HG02759 (cell line): ENCODE data around the gene OPCML.

ENCODE experiments used
- ATAC-seq: cut with Tn5 transposase; IDR thresholded peaks from one replicate; pipeline ENCODE4 v1.9.1; 2021; ENCODE audit warnings: mild to moderate bottlenecking, moderate library complexity; ENCODE audit not compliant: unreplicated experiment

Gene OPCML

DNA sequence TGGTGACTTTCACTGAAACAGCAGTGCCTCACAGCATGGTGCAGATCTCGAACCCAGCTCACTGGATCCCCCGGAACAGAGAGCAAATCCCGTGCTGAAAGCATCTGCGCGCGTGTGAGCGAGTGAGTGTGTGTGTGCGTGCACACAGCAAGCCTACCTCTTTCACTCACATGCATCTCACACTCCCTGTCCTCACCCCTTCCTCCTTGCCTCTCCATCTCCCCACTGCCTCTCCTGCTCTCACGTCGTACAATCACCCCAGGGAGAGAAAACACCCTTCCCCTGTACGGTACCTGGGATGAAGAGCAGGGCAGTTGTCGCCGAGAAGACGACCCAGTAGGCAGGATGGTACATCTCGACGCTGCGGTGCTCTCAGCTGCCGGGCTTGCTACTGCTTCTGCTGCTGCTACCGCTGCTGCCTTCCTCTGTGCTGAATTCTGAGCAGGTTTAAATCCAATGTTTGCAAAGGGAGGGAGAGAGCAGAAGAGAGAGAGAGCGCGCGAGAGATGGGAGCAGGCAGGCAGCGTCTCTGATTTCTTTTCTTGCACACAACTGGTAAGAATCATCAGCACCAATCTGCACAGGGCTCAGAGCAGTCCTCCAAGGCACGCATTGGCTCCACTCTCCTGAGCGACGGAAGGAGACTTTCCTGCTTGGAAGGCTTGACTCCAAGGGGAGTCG lies at the start of gene OPCML:
Gene OPCML, minus strand, starts transcription at position 531 of the 681 bp plus-strand sequence.
- no peak for ATAC-seq

- no peak for ATAC-seq
Observed at GRCh38 chr11:133581091-133581490, 48.8 kb upstream of the OPCML start.

- ATAC-seq = no peak
Observed at GRCh38 chr11:133579165-133580031, 47.1 kb upstream of the OPCML start.

DNA sequence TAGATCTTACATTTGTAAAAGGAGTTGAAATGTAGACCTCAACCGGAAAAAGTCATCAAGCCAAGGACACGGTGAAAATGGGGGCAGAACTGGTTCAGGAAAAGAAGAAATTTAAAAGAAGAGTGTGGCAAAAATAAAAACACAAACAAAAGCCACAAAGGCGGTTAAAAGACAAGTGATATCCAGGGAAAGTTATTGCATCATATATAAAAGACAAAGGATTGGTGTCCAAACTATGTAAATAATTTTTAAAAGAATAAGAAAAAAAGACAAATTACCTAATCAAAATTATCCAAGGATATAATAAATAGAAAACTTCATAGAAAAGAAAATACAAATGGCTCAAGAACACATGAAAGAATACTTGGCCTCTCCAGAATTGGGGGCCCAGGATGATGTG lies 45.1 kb upstream of the OPCML start:
- no peak for ATAC-seq

- no peak for ATAC-seq
Observed at GRCh38 chr11:133576351-133576750, 44.0 kb upstream of the OPCML start.

- ATAC-seq = no peak
Observed at GRCh38 chr11:133573081-133573480, 40.8 kb upstream of the OPCML start.

DNA sequence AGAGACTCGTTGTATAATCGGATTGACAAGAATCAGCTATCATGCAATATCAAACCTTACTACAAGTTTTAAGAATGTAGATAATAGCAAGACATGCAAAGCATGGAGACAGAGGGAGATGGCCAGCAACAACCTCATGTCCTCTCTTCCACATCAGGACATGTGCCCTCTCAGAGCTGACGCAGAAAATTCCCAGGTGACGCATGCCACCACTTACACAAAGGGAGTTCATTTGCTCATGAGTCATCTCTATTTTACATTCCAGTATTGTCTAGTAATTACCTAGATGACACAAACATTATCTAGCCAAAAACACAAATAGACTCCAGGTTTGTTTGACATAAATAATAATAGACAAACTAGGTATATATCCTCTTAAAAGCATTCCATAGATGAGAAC lies 38.1 kb upstream of the OPCML start:
- ATAC-seq = no peak

GRCh38 chr11:133563505-133564025 lies 31.3 kb upstream of the OPCML start:
- ATAC-seq = no peak

GRCh38 chr11:133560472-133560855 lies 28.2 kb upstream of the OPCML start:
- no peak for ATAC-seq

- no peak for ATAC-seq
Observed at GRCh38 chr11:133559833-133560471, 27.7 kb upstream of the OPCML start.

- ATAC-seq = no peak
Observed at GRCh38 chr11:133559382-133559781, 27.1 kb upstream of the OPCML start.

DNA sequence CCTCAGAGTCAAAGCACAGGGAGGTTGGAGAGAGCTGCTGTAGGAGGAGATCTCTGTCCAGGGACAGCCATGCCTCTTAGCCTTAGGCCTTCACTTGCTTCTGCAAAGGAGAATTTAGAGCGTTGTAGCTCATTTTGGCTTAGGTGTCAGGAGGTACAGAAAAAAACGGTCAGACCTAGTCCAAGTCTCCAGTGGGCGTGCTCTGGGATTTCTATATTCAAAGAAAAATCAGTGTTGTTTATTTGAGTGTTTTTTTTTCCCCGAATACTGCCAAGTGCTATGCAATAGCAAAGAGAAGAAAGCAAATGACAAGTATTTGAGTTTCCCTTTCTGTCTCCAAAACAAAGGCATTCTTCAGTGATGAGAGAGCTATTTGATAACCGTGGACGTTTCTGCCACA lies 22.7 kb upstream of the OPCML start:
- no peak for ATAC-seq

- ATAC-seq = no peak
Observed at GRCh38 chr11:133553885-133554740, 21.8 kb upstream of the OPCML start.

DNA sequence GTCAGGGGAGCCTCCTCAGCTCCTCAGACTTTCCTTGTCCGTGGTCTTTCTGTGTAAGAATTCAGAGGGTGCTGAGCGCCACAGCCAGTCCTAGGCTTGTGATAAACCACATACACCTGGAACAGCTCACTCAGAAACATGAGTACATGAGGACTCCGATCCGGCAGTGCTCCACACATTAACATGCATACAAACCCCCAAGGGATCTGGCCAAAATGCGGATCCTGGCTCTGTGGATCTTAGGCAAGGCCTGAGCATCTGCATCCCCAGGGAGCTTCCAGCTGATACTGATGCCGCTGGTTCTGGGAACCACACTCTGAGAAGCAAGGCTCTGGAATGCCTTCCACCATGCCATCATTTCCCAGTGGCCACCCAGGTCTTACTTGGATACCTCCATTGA lies 20.6 kb upstream of the OPCML start:
- no peak for ATAC-seq

DNA sequence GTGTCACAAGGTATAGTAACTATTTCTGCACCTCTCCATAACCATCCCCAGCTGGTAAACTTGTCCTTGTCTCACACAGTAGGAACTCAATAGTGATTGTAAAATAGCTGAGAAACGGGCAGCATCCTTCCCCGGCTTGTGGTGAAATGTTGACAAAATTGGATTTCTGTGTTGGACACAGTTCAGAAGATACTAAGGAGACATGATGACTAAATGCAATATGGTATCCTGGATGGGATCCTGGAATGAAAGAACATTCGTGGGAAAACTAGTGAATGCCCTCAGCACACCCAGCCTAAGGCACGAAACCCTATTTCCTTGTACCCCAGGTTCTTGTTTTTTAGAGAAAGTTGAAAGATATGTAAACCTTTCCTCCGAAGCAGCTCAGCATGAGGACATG lies 18.8 kb upstream of the OPCML start:
- ATAC-seq = no peak

GRCh38 chr11:133549826-133550225 lies 17.5 kb upstream of the OPCML start:
- no peak for ATAC-seq

DNA sequence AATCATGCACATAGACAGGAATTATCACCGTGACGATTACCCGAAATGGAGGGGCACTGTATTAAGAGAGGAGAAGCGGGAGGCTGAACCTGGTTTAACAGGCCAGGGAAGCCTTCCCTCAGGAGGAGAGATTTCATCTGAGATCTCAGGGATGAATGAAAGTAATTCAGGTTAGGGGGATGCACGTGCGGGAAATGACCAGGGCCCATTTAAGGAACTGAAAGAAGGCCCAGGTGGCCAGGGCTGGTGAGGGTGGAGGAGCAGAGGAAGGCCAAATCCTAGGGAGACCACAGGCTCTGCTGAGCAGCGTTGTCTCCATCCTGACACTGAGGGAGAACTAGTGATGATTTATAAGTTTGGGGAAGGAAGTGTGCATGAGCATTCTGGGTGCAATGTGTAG lies 16.3 kb upstream of the OPCML start:
- no peak for ATAC-seq

DNA sequence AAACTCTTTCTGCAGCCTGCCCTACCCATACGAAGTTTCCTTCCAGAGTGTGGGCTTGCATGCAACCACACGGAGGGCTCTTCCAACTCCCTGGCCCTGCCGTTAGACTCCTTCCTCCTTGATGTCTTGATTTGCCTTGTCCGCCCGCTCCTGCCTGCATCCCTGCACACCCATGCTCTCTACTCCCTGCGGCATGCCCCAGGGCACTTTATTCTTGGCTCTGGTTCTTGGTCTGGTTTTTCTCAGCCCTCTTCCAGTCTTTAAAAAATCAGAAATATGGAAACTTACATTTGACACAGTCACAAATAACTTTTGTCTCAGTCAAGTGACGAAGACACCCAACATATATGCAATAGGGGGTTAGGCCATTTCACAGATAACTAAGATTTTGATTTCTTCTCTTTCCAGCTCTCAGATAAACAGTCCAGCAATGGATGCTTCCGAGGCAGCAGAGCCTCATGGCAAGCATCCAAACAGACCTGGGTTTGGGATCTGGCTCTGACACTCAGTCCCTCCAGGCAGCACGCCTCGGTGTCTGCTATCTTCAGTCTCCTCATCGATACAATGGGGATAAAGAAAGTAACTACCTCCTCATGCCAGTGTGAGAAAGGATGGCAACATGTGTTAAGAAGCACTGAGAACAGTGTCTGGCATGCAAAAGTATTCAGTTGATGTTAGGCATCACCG lies 15.7 kb upstream of the OPCML start:
- ATAC-seq = no peak

- ATAC-seq = peak; percentile 60
Observed at GRCh38 chr11:133545199-133545803, 13.0 kb upstream of the OPCML start.

- ATAC-seq = no peak
Observed at GRCh38 chr11:133541720-133542095, 9.4 kb upstream of the OPCML start.
